ENCODE measurements around the gene PLIN1. TPM values are rescaled to one million over a fixed set of nuclear protein-coding genes. Genes with fewer than 3 reads are reported as not detected.

Gene PLIN1
- total RNA-seq, 1 experiment from 2014 or later, result 0.35 TPM

DNA sequence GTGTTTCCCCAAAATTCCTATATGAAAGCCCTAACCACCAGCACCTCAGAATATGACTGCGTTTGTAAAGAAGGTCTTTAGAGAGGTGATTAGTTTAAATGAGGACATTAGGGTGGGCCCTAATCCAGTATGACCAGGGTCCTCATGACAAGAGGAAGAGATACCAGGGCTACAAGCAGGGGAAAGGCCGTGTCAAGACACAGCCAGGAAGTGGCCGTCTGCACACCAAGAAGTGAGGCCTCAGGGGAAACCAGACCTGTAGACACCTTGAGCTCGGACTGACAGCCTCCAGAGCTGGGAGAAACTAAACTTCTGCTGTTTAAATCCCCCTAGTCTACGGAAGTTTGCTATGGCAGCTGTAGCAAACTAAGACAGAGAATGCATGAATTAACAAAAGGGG lies 38.1 kb downstream of the PLIN1 start:
- DNase-seq, result no peak
- intact Hi-C loops (cut with micrococcal nuclease; ENCODE audit: unreplicated experiment), result loop anchor here (10.0 kb wide), 1 partner anchor 104 kb away; no protein-coding TSS in a partner anchor
- H3K36me3 Mint-ChIP-seq (ENCODE audit: insufficient read depth, unreplicated experiment), result no peaks in the 10 kb centered on the region
- H3K27ac Mint-ChIP-seq (ENCODE audit: unreplicated experiment), result no peak overlapping the region
- H3K27me3 Mint-ChIP-seq (ENCODE audit: unreplicated experiment), result no peaks in the 10 kb centered on the region
- CTCF ChIA-PET, result no interaction called here
- no peaks in the 10 kb centered on the region for H3K4me1 Mint-ChIP-seq (ENCODE audit: low read depth, unreplicated experiment)
- TF ChIP-seq CTCF (IDR thresholded peaks at IDR 0.05; ENCODE audit: unreplicated experiment), result no peak
- H3K9me3 Mint-ChIP-seq (ENCODE audit: low read depth, unreplicated experiment), result no peaks in the 10 kb centered on the region
- no peak overlapping the region for H3K4me3 Mint-ChIP-seq (ENCODE audit: low read depth, unreplicated experiment)
- BruUV-seq (replicated peaks), result no TSS peak

GRCh38 chr15:89640245-89640644 lies 38.9 kb downstream of the PLIN1 start:
- Mint-ChIP-seq H3K27me3 (ENCODE audit: unreplicated experiment) (no peaks in the 10 kb centered on the region), H3K27ac (ENCODE audit: unreplicated experiment) (no peak overlapping the region), H3K4me3 (ENCODE audit: low read depth, unreplicated experiment) (no peak overlapping the region), H3K9me3 (ENCODE audit: low read depth, unreplicated experiment) (peaks cover 2% of the 10 kb centered on the region), H3K36me3 (ENCODE audit: insufficient read depth, unreplicated experiment) (no peaks in the 10 kb centered on the region), H3K4me1 (ENCODE audit: low read depth, unreplicated experiment) (no peaks in the 10 kb centered on the region)
- intact Hi-C loops (cut with micrococcal nuclease; ENCODE audit: unreplicated experiment), result loop anchor here (10.0 kb wide), 1 partner anchor 105 kb away; no protein-coding TSS in a partner anchor
- no TSS peak for BruUV-seq (replicated peaks)
- no peak for TF ChIP-seq CTCF (IDR thresholded peaks at IDR 0.05; ENCODE audit: unreplicated experiment)
- CTCF ChIA-PET, result no interaction called here
- DNase-seq, result no peak

DNA sequence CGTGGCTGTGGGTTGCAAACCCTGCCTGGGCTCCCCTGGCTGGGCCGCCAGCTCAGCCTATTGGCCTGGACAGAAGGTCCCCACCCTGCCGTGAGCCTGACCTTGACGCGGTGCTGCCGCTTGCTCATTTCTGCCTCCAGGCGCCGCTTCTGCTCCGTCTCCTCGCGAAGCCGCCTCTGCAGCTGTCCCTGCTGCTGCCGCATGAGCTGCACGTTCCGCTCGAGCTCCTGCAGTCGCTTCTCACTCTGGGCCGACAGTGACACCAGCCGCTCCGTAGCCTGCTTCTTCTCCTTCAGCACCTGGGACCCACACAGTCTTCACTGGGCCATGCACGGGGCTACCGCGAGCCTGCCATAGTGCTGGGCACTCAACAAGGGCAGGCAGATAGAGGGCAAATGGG lies 45.6 kb downstream of the PLIN1 start:
- CTCF ChIA-PET, result no interaction called here
- H3K36me3 Mint-ChIP-seq (ENCODE audit: insufficient read depth, unreplicated experiment), result peaks cover 37% of the 10 kb centered on the region
- DNase-seq, result no peak
- TF ChIP-seq CTCF (IDR thresholded peaks at IDR 0.05; ENCODE audit: unreplicated experiment), result no peak
- intact Hi-C loops (cut with micrococcal nuclease; ENCODE audit: unreplicated experiment), result no loop called here
- BruUV-seq (replicated peaks), result no TSS peak
- H3K4me3 Mint-ChIP-seq (ENCODE audit: low read depth, unreplicated experiment), result no peak overlapping the region
- H3K9me3 Mint-ChIP-seq (ENCODE audit: low read depth, unreplicated experiment), result peaks cover 6% of the 10 kb centered on the region
- no peak overlapping the region for H3K27ac Mint-ChIP-seq (ENCODE audit: unreplicated experiment)
- H3K27me3 Mint-ChIP-seq (ENCODE audit: unreplicated experiment), result no peaks in the 10 kb centered on the region
- H3K4me1 Mint-ChIP-seq (ENCODE audit: low read depth, unreplicated experiment), result no peaks in the 10 kb centered on the region

- H3K36me3 Mint-ChIP-seq (ENCODE audit: insufficient read depth, unreplicated experiment), result peaks cover 44% of the 10 kb centered on the region
- TSS peak; percentile 3 for BruUV-seq (replicated peaks)
These were observed 46.4 kb downstream of the PLIN1 start for GRCh38 chr15:89632563-89633430.

More at GRCh38 chr15:89632563-89633430, 46.4 kb downstream of the PLIN1 start:
- CTCF ChIA-PET, result no interaction called here
- no peak for TF ChIP-seq CTCF (IDR thresholded peaks at IDR 0.05; ENCODE audit: unreplicated experiment)
- H3K4me1 Mint-ChIP-seq (ENCODE audit: low read depth, unreplicated experiment), result no peaks in the 10 kb centered on the region
- no peak overlapping the region for H3K27ac Mint-ChIP-seq (ENCODE audit: unreplicated experiment)
- intact Hi-C loops (cut with micrococcal nuclease; ENCODE audit: unreplicated experiment), result no loop called here
- H3K27me3 Mint-ChIP-seq (ENCODE audit: unreplicated experiment), result no peaks in the 10 kb centered on the region
- DNase-seq, result no peak
- H3K9me3 Mint-ChIP-seq (ENCODE audit: low read depth, unreplicated experiment), result peaks cover 6% of the 10 kb centered on the region
- H3K4me3 Mint-ChIP-seq (ENCODE audit: low read depth, unreplicated experiment), result no peak overlapping the region

All from Calu3 (cell line).